OCI-LY1 (cell line): ENCODE results near the gene INS.

Experiments
- H2AFZ ChIP-seq: fragments of 200-600 bp; sonication (generic), shearing (Covaris generic); 2 replicates; pipeline ENCODE4 v1.6.0; 2014; ENCODE audit warnings: antibody characterized with exemption, mild to moderate bottlenecking, low read length
- H3F3A ChIP-seq: fragments of 200-600 bp; sonication (generic), shearing (Covaris generic); 2 replicates; pipeline ENCODE4 v1.6.0; 2014; ENCODE audit warnings: mild to moderate bottlenecking, antibody characterized with exemption, low read length, moderate library complexity; ENCODE audit not compliant: insufficient read depth
- H3K27ac ChIP-seq: fragments of 200-600 bp; sonication (generic); 2 replicates; pipeline ENCODE4 v1.5.1; 2014; ENCODE audit warnings: low read length, mixed run types, mild to moderate bottlenecking, low read depth; ENCODE audit not compliant: poor library complexity, severe bottlenecking
- H3K27me3 ChIP-seq: fragments of 200-600 bp; sonication (generic); 2 replicates; pipeline ENCODE4 v1.6.0; 2014; ENCODE audit warnings: antibody characterized with exemption, mild to moderate bottlenecking, low read length, moderate library complexity; ENCODE audit not compliant: insufficient read depth
- H3K36me3 ChIP-seq: fragments of 200-600 bp; sonication (generic); 2 replicates; pipeline ENCODE4 v1.6.1; 2014; ENCODE audit warnings: mild to moderate bottlenecking, antibody characterized with exemption, low read length, moderate library complexity, mixed read lengths; ENCODE audit not compliant: insufficient read depth
- H3K4me1 ChIP-seq: fragments of 200-600 bp; sonication (generic); 2 replicates; pipeline ENCODE4 v1.5.1; 2014; ENCODE audit warnings: mild to moderate bottlenecking, low read length, moderate library complexity; ENCODE audit not compliant: insufficient read depth, severe bottlenecking
- H3K4me2 ChIP-seq: fragments of 200-600 bp; sonication (generic), shearing (Covaris generic); 2 replicates; pipeline ENCODE4 v1.6.1; 2014; ENCODE audit warnings: low read length
- H3K4me3 ChIP-seq: fragments of 200-600 bp; sonication (generic); 2 replicates; pipeline ENCODE4 v1.5.1; 2014; ENCODE audit warnings: low read length, low read depth, mild to moderate bottlenecking, mixed read lengths; ENCODE audit not compliant: poor library complexity, severe bottlenecking
- H3K79me2 ChIP-seq: fragments of 200-600 bp; shearing (Covaris generic); 2 replicates; pipeline ENCODE4 v1.6.1; 2016; ENCODE audit warnings: mixed run types, low read length, mixed read lengths; ENCODE audit not compliant: insufficient read depth
- H3K9ac ChIP-seq: fragments of 200-600 bp; sonication (generic), shearing (Covaris generic); 2 replicates; pipeline ENCODE4 v1.6.1; 2014; ENCODE audit warnings: mild to moderate bottlenecking, low read length, mixed read lengths
- H3K9me2 ChIP-seq: fragments of 200-600 bp; sonication (generic), shearing (Covaris generic); 2 replicates; pipeline ENCODE4 v1.6.1; 2014; ENCODE audit warnings: low read depth, mild to moderate bottlenecking, low read length, mixed read lengths
- H3K9me3 ChIP-seq: fragments of 200-600 bp; shearing (Covaris generic); 2 replicates; pipeline ENCODE4 v1.6.1; 2014; ENCODE audit warnings: low read length, mixed read lengths
- H4K20me1 ChIP-seq: fragments of 200-600 bp; sonication (generic), shearing (Covaris generic); 2 replicates; pipeline ENCODE4 v1.6.0; 2016; ENCODE audit warnings: mild to moderate bottlenecking, low read length; ENCODE audit not compliant: insufficient read depth
- EZH2 ChIP-seq: fragments of 200-600 bp; sonication (generic), shearing (Covaris generic); IDR thresholded peaks from 2 replicates; pipeline ENCODE4 v1.8.0; 2017; ENCODE audit warnings: borderline replicate concordance, mixed run types, mild to moderate bottlenecking, antibody characterized with exemption, low read length, moderate library complexity, mixed read lengths
- TF ChIP-seq, protein P1 (sequence below): fragments of 200-600 bp; sonication (generic), shearing (Covaris generic); IDR thresholded peaks from 2 replicates; pipeline ENCODE4 v1.5.1; 2017; ENCODE audit warnings: mild to moderate bottlenecking, antibody characterized with exemption, low read length, moderate library complexity, mixed read lengths

INS gene

DNA sequence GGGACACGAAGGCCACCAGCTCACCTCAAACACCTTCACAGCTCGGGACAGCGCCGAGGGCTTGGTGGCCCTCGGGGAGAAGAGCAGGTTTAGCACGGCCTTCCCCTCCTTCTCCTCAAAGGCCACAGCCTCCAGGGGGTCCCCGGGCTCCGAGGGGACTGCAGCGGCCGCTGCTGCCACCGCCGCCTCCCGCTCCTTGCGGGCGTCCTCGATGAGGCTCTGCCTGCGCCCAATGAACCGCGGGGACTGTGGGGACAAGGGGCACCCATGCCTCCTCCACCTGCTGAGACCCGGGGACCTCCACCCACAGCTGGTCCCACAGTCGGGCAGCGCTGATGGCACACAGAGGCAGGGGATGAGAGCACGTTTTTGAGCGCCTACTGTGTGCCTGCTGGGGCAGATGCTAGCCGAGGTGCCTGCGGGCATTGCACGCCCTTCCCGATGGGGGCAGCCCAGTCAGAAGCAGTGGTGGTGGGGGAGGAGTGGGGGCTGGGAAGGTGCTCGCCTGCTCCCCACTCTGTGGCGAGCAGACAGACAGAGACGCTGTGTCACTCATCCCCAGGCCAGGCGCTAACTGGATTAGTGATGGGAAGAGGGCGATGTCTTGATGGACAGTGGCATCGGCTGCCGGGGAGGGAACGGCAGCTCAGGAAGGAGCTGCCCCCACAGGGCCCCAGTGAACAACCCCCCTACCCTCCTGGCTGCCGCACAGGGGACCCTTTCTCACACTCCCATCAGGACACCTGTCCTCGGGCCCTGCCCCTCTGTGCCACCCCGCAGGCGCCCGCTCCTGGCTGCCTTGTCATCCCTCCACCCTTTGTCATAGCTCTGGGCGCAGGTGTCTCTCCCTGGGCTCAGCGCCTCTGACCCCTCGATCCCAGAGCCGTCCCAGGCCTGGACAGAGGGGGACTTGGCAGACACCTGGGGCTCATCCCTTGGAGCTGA, 8.9 kb upstream of the INS start:
- no peaks in the 10 kb centered on the region for H3K9me2 ChIP-seq
- H3K9ac ChIP-seq = no peak overlapping the region
- H3K4me3 ChIP-seq = no peak overlapping the region
- H4K20me1 ChIP-seq = no peaks in the 10 kb centered on the region
- H3K79me2 ChIP-seq = no peaks in the 10 kb centered on the region
- H3K36me3 ChIP-seq = no peaks in the 10 kb centered on the region
- no peak overlapping the region for H2AFZ ChIP-seq
- TF ChIP-seq EZH2 = no peak
- TF ChIP-seq, protein P1, sequence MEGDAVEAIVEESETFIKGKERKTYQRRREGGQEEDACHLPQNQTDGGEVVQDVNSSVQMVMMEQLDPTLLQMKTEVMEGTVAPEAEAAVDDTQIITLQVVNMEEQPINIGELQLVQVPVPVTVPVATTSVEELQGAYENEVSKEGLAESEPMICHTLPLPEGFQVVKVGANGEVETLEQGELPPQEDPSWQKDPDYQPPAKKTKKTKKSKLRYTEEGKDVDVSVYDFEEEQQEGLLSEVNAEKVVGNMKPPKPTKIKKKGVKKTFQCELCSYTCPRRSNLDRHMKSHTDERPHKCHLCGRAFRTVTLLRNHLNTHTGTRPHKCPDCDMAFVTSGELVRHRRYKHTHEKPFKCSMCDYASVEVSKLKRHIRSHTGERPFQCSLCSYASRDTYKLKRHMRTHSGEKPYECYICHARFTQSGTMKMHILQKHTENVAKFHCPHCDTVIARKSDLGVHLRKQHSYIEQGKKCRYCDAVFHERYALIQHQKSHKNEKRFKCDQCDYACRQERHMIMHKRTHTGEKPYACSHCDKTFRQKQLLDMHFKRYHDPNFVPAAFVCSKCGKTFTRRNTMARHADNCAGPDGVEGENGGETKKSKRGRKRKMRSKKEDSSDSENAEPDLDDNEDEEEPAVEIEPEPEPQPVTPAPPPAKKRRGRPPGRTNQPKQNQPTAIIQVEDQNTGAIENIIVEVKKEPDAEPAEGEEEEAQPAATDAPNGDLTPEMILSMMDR = no peak
- no peak overlapping the region for H3K4me2 ChIP-seq
- H3F3A ChIP-seq = no peaks in the 10 kb centered on the region
- no peak overlapping the region for H3K27ac ChIP-seq
- peaks cover 8% of the 10 kb centered on the region; the same call in 1 of the 2 replicates for H3K27me3 ChIP-seq
- H3K9me3 ChIP-seq = no peaks in the 10 kb centered on the region
- H3K4me1 ChIP-seq = no peaks in the 10 kb centered on the region

DNA sequence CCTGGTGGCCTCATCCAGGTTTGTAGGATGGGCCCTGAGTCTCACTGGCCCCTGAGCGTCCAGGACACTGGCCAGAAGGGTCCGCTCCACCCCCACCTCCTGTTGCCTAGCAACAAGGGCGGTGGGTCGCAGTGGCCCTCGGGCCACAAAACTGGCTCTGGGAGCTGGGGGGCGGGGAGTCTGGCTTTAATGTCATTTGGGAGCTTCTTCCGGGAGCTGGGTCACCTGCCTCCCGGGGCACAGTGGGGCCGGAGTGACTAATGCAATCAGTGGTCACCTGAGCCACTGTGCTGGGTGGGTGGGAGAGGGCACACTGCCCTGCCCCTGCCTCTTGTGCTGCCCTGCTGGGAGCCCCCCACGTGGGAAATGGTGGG, 8.0 kb upstream of the INS start:
- no peak overlapping the region for H3K4me2 ChIP-seq
- no peaks in the 10 kb centered on the region for H3F3A ChIP-seq
- no peaks in the 10 kb centered on the region for H3K9me3 ChIP-seq
- no peak overlapping the region for H2AFZ ChIP-seq
- H3K27ac ChIP-seq = no peak overlapping the region
- H3K36me3 ChIP-seq = no peaks in the 10 kb centered on the region
- no peak overlapping the region for H3K9ac ChIP-seq
- TF ChIP-seq EZH2 = no peak
- TF ChIP-seq, protein P1 = no peak
- H3K4me1 ChIP-seq = no peaks in the 10 kb centered on the region
- no peaks in the 10 kb centered on the region for H4K20me1 ChIP-seq
- H3K4me3 ChIP-seq = no peak overlapping the region
- H3K79me2 ChIP-seq = no peaks in the 10 kb centered on the region
- H3K9me2 ChIP-seq = no peaks in the 10 kb centered on the region
- H3K27me3 ChIP-seq = peaks cover under 1% of the 10 kb centered on the region; the same call in 1 of the 2 replicates

DNA sequence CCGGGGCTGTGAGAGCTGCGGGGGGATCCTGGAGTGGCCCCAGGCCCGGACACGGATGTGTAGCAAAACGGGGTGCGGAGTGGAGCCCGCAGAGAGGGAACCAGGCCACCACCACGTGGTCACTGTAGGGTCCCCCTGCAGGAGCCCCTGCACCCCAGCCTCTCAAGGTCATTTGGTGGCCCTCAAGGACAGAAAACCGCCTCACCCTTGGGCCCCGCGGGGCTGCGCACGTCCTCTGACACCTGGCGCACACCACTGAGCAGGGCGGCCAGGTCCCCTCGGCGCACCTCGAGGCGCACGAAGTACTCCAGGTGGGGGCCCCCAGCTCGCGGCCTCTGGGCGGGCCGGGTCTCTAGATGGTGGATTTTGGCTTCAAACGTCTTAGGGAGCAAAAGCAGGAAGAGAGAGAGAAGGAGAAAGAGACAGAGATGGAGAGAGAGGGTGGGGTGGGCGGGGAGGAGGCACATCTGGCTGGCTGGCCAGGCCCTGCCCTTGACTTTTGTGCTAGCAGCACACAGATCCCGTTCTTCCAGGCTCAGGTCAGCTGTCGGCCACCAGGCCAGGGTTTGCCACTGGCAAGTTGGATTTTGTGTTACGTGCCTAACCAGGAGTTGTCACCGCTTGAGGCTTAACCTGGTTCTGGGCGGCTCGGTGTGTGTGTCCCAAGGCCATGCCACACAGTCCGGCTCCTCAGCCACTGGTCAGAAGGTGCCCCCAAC, 7.4 kb upstream of the INS start:
- H3K36me3 ChIP-seq = no peaks in the 10 kb centered on the region
- H3K9me2 ChIP-seq = no peaks in the 10 kb centered on the region
- no peak overlapping the region for H3K9ac ChIP-seq
- no peaks in the 10 kb centered on the region for H3K79me2 ChIP-seq
- H4K20me1 ChIP-seq = no peaks in the 10 kb centered on the region
- no peaks in the 10 kb centered on the region for H3K4me1 ChIP-seq
- no peak overlapping the region for H3K4me2 ChIP-seq
- no peak overlapping the region for H3K27ac ChIP-seq
- H3K27me3 ChIP-seq = no peaks in the 10 kb centered on the region
- H3K4me3 ChIP-seq = no peak overlapping the region
- H3F3A ChIP-seq = no peaks in the 10 kb centered on the region
- H2AFZ ChIP-seq = no peak overlapping the region
- TF ChIP-seq, protein P1 = no peak
- TF ChIP-seq EZH2 = no peak
- no peaks in the 10 kb centered on the region for H3K9me3 ChIP-seq
